Endothelial cell of umbilical vein (primary cell): ENCODE results near the gene PIK3R4. TPM values are rescaled to one million over a fixed set of nuclear protein-coding genes. Genes with fewer than 3 reads are reported as not detected.

ENCODE experiments used
- BruUV-seq: library from RNA; stranded (reverse); fragments of 400-500 nt; replicated peaks from 2 replicates; lab custom pipeline; 2021; lab: Mats Ljungman, UMichigan
- CTCF ChIA-PET: fragments of 300-600, 350-600 bp; sonication (Branson Sonifier 250); formaldehyde crosslinking; loops from one replicate; lab custom pipeline; 2021; ENCODE audit warnings: antibody characterized with exemption, inconsistent platforms; lab: Charles Lee
- POLR2A ChIA-PET: fragments of 300-600, 350-600 bp; sonication (Branson Sonifier 250); formaldehyde crosslinking; loops from one replicate; lab custom pipeline; 2021; ENCODE audit warnings: antibody characterized with exemption, inconsistent platforms; lab: Charles Lee
- DNase-seq: peaks from one replicate; pipeline ENCODE4 v3.0.0-alpha.2; 2011; ENCODE audit warnings: low read depth, low spot score
- FAIRE-seq: peaks from 2 replicates; lab custom pipeline; 2011; peaks lifted over from hg19 to GRCh38; lab: Jason Lieb, UNC
- H2AFZ ChIP-seq: 2 replicates; pipeline ENCODE4 v1.6.0; 2012; ENCODE audit warnings: low read depth, low read length, control low read depth, inconsistent platforms
- H3K27ac ChIP-seq: 2 replicates; pipeline ENCODE4 v1.5.1; 2011; ENCODE audit warnings: low read depth, mild to moderate bottlenecking, control low read depth, low read length, moderate library complexity; ENCODE audit not compliant: insufficient read depth
- H3K27me3 ChIP-seq, 2 experiments: 2 replicates each; pipeline versions ENCODE4 v1.6.0 to v1.6.1; 2011; ENCODE audit warnings: low read length in 2 of 2, mixed read lengths in 1 of 2; ENCODE audit not compliant: control insufficient read depth in 2 of 2, insufficient read depth in 2 of 2
- H3K36me3 ChIP-seq, 2 experiments: 2 replicates in 1 of 2; 3 replicates in 1 of 2; pipeline ENCODE4 v1.5.1; 2011; ENCODE audit warnings: low read length in 2 of 2, mild to moderate bottlenecking in 1 of 2, moderate library complexity in 1 of 2; ENCODE audit not compliant: control insufficient read depth in 2 of 2, insufficient read depth in 2 of 2; ENCODE audit errors: extremely low read depth in 1 of 2
- H3K4me1 ChIP-seq: 3 replicates; pipeline ENCODE4 v1.5.1; 2011; ENCODE audit warnings: mild to moderate bottlenecking, low read length; ENCODE audit not compliant: control insufficient read depth, insufficient read depth; ENCODE audit errors: extremely low read depth
- H3K4me2 ChIP-seq: 2 replicates; pipeline ENCODE4 v1.6.1; 2011; ENCODE audit warnings: low read length, control low read depth, mixed read lengths; ENCODE audit not compliant: insufficient read depth
- H3K4me3 ChIP-seq, 3 experiments: fragments of 200-600 bp in 1 of 3; sonication (generic), shearing (Covaris generic) in 1 of 3; replicated peaks in 1 of 3; 2 replicates each; pipeline ENCODE4 v1.5.1; 2011 to 2016; ENCODE audit warnings: control low read depth in 3 of 3, low read length in 3 of 3, mild to moderate bottlenecking in 2 of 3, inconsistent platforms in 1 of 3, low read depth in 1 of 3, moderate library complexity in 1 of 3; ENCODE audit not compliant: insufficient read depth in 1 of 3
- H3K79me2 ChIP-seq: 2 replicates; pipeline ENCODE4 v1.6.0; 2012; ENCODE audit warnings: low read length, inconsistent platforms; ENCODE audit not compliant: control insufficient read depth, insufficient read depth
- H3K9ac ChIP-seq: replicated peaks from 2 replicates; pipeline ENCODE3; 2011; ENCODE audit warnings: low read length, control low read depth; ENCODE audit not compliant: insufficient read depth; ENCODE audit errors: extremely low read depth
- H3K9me1 ChIP-seq: replicated peaks from 3 replicates; pipeline ENCODE4 v1.6.0; 2011; ENCODE audit warnings: mild to moderate bottlenecking, low read length; ENCODE audit not compliant: control insufficient read depth, insufficient read depth; ENCODE audit errors: extremely low read depth
- H3K9me3 ChIP-seq: replicated peaks from 2 replicates; pipeline ENCODE4 v1.5.1; 2012; ENCODE audit warnings: low read length, inconsistent platforms; ENCODE audit not compliant: control insufficient read depth, insufficient read depth
- H4K20me1 ChIP-seq: replicated peaks from 2 replicates; pipeline ENCODE3; 2011; ENCODE audit warnings: mild to moderate bottlenecking, low read length; ENCODE audit not compliant: control insufficient read depth, insufficient read depth; ENCODE audit errors: extremely low read depth
- CTCF ChIP-seq, 2 donors: IDR thresholded peaks; 1 replicate in 1 of 2; 2 replicates in 1 of 2; pipeline ENCODE4 v1.5.1; 2011; ENCODE audit warnings: low read length in 2 of 2, mild to moderate bottlenecking in 2 of 2, moderate library complexity in 2 of 2, control low read depth in 1 of 2, inconsistent platforms in 1 of 2, low read depth in 1 of 2; ENCODE audit not compliant: insufficient read depth in 1 of 2; ENCODE audit errors: extremely low read depth in 1 of 2
- EZH2 ChIP-seq: IDR thresholded peaks from 2 replicates; pipeline ENCODE4 v1.6.1; 2012; ENCODE audit warnings: borderline replicate concordance, low read depth, mild to moderate bottlenecking, moderate library complexity, low read length, inconsistent platforms; ENCODE audit not compliant: severe bottlenecking
- FOS ChIP-seq: IDR thresholded peaks from 2 replicates; pipeline ENCODE4 v1.6.1; 2011; ENCODE audit warnings: mild to moderate bottlenecking, low read length, moderate library complexity, borderline replicate concordance; ENCODE audit not compliant: insufficient read depth
- GATA2 ChIP-seq: IDR thresholded peaks from 2 replicates; pipeline ENCODE4 v1.7.0; 2011; ENCODE audit warnings: low read depth, mild to moderate bottlenecking, moderate library complexity, mixed read lengths, low read length; ENCODE audit not compliant: insufficient read length, insufficient read depth
- JUN ChIP-seq: IDR thresholded peaks from 2 replicates; pipeline ENCODE4 v1.6.1; 2011; ENCODE audit warnings: borderline replicate concordance, low read depth; ENCODE audit not compliant: insufficient read length, insufficient read depth
- MAX ChIP-seq: IDR thresholded peaks from 2 replicates; pipeline ENCODE4 v1.6.1; 2011; ENCODE audit not compliant: insufficient read depth, insufficient read length
- MYC ChIP-seq: IDR thresholded peaks from one replicate; pipeline ENCODE4 v1.6.1; 2011; ENCODE audit warnings: mild to moderate bottlenecking, low read depth, low read length
- POLR2A ChIP-seq: IDR thresholded peaks from 2 replicates; pipeline ENCODE4 v1.6.1; 2012; ENCODE audit warnings: low read depth, mild to moderate bottlenecking, control low read depth, low read length
- POLR2AphosphoS5 ChIP-seq: IDR thresholded peaks from 2 replicates; pipeline ENCODE4 v1.6.1; 2012; ENCODE audit warnings: low read depth, mild to moderate bottlenecking, control low read depth, low read length, moderate library complexity; ENCODE audit not compliant: insufficient read depth
- dilution Hi-C: fragments of 300-500 bp; cut with MboI; formaldehyde crosslinking; loops from one replicate; pipeline ENCODE4 v1.15.0; 2019; ENCODE audit warnings: low sequenced_read_pairs; ENCODE audit not compliant: extremely low pct_ligation_motif_present
- intact Hi-C: fragments of 100-400 bp; cut with micrococcal nuclease; formaldehyde crosslinking; loops from one replicate; pipeline ENCODE4 v1.10.0; 2022
- polyA plus RNA-seq, 4 experiments: library from polyadenylated mRNA; depleted of rRNA in 3 of 4; stranded (reverse) in 3 of 4; unstranded in 1 of 4; fragments of >200 nt; gene quantifications; 2 replicates each; pipeline versions ENCODE4 v1.2.1 to v1.2.3, GENCODE V29; 2011 to 2012; ENCODE audit warnings: missing spikeins in 1 of 4
- total RNA-seq: library from RNA; stranded (reverse); gene quantifications from 2 replicates; pipeline ENCODE4 v1.2.3, GENCODE V29; 2021

The PIK3R4 gene
- total and polyA plus RNA-seq, 2 donors (not counting 3 experiments of a cell fraction or from before 2014, with no cell fraction given), result 23.0 to 43.1 TPM

- Histone ChIP-seq H3K27ac (no peak overlapping the region), H3K36me3 (no peaks in the 10 kb centered on the region), H2AFZ (no peak overlapping the region), H3K79me2 (no peaks in the 10 kb centered on the region), H3K9ac (no peak overlapping the region), H3K9me3 (no peaks in the 10 kb centered on the region), H3K27me3 (no peaks in the 10 kb centered on the region), H4K20me1 (no peaks in the 10 kb centered on the region), H3K4me3 (no peak overlapping the region), H3K4me1 (no peaks in the 10 kb centered on the region), H3K9me1 (no peaks in the 10 kb centered on the region), H3K4me2 (no peak overlapping the region)
- TF ChIP-seq POLR2AphosphoS5, result no peak
- TF ChIP-seq CTCF (IDR thresholded peaks at IDR 0.05; ENCODE audit: extremely low read depth in 1 of 2, insufficient read depth in 1 of 2, low read depth in 1 of 2, low read length in 2 of 2), result no peak
- TF ChIP-seq MAX, result no peak
- TF ChIP-seq EZH2, result no peak
- no peak for TF ChIP-seq MYC
- TF ChIP-seq POLR2A, result no peak
- no peak for TF ChIP-seq GATA2
- TF ChIP-seq FOS, result no peak
- TF ChIP-seq JUN, result no peak
- BruUV-seq, result no TSS peak
- FAIRE-seq (no peak), DNase-seq (no peak)
- CTCF ChIA-PET, result no interaction called here
- dilution Hi-C loops, result no loop called here
- POLR2A ChIA-PET, result no interaction called here
- intact Hi-C loops, result no loop called here
These were observed 101.4 kb downstream of the PIK3R4 start for GRCh38 chr3:130645261-130645660.
